Mammary epithelial cell (primary cell): Measurements from ENCODE around the gene NCAM1.

Experiments
- CTCF ChIP-seq, 2 donors: IDR thresholded peaks in 1 of 2; conservative IDR thresholded peaks in 1 of 2; 2 replicates each; pipeline ENCODE4 v1.5.1; 2011 to 2012; ENCODE audit warnings: inconsistent platforms in 2 of 2, low read length in 2 of 2, mild to moderate bottlenecking in 2 of 2, control low read depth in 1 of 2, low read depth in 1 of 2; ENCODE audit not compliant: insufficient read depth in 1 of 2; ENCODE audit errors: extremely low read depth in 1 of 2
- EZH2 ChIP-seq: IDR thresholded peaks from 2 replicates; pipeline ENCODE4 v1.6.1; 2012; ENCODE audit warnings: low read length, inconsistent platforms, borderline replicate concordance

DNA sequence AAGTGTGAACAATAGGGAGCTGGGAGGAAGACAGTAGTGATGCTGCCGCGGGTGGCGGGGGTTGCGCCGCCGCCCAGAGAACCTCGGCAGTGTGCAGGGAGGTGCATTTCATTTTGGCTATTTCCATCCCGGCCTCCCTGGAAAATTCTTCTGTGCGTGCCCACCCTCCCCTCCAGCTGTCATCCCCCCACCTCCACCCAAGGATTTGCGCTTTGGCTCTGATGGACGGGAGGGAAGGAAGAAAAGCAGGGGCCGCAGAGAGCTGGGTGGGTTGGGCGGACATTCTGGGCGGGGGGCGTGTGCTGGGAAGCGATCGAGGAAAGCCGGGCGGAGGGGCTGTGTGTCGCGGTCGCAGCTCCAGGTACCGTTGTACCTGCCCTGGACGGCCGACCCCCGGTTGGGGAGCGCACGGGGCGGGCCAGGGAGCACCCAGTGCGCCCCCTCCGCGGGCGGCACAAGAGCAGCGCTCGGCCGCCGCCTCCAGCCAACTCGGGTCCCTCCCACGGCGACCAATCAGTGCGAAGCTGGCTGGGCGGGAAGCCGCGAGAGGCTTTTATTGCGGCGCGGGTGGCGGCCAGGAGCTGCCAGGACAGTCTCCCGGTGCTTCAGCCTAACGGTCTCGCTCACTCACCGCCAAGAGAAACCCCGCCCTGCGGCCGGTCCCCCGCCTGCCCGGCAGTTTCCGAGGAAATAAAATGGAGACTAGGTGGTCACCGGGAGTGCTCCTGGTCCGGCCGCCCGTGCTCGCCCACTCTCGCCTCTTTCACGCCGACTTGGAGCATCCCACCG, 1.6 kb downstream of the NCAM1 start:
- TF ChIP-seq CTCF (conservative IDR thresholded peaks at IDR 0.05 in 1 of 2, IDR thresholded peaks at IDR 0.05 in 1 of 2; ENCODE audit: extremely low read depth in 1 of 2, insufficient read depth in 1 of 2, low read depth in 1 of 2, low read length in 2 of 2) (no peak), EZH2 (no peak)
